ENCODE measurements around the gene SUSD1.

DNA sequence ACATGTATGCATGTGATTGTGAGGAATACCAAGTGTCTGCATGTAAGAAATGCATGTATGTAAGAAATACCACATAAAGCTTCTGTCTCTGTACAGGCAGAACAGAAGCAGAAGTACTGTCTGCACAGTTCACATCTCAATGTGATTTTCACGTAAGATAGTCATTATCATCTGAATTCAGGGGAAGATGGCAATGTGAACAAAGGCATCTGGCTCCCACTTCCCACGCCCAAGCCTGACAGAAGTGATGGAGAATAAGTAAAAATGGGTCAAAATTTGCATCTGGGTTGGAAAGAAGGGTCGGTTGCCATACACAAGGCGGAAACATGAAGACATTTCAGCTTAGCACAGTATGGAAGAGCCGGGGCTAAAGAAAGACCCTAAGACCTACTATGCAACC, 71.7 kb downstream of the SUSD1 start:
- TF ChIP-seq, protein P1, sequence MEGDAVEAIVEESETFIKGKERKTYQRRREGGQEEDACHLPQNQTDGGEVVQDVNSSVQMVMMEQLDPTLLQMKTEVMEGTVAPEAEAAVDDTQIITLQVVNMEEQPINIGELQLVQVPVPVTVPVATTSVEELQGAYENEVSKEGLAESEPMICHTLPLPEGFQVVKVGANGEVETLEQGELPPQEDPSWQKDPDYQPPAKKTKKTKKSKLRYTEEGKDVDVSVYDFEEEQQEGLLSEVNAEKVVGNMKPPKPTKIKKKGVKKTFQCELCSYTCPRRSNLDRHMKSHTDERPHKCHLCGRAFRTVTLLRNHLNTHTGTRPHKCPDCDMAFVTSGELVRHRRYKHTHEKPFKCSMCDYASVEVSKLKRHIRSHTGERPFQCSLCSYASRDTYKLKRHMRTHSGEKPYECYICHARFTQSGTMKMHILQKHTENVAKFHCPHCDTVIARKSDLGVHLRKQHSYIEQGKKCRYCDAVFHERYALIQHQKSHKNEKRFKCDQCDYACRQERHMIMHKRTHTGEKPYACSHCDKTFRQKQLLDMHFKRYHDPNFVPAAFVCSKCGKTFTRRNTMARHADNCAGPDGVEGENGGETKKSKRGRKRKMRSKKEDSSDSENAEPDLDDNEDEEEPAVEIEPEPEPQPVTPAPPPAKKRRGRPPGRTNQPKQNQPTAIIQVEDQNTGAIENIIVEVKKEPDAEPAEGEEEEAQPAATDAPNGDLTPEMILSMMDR (IDR thresholded peaks at IDR 0.05; ENCODE audit: low read depth, low read length, missing input control): no peak
- TF ChIP-seq SP1 (IDR thresholded peaks at IDR 0.05) (no peak), RAD21 (IDR thresholded peaks at IDR 0.05) (no peak), YY1 (IDR thresholded peaks at IDR 0.05) (no peak), TAF1 (conservative IDR thresholded peaks at IDR 0.05) (no peak)

Data from liver (tissue), 3 donors.